GM21528 (cell line): Measurements from ENCODE around the gene ANO2.

Experiments
- ATAC-seq: cut with Tn5 transposase; IDR thresholded peaks from one replicate; pipeline ENCODE4 v1.9.1; 2021; ENCODE audit warnings: mild to moderate bottlenecking, moderate library complexity; ENCODE audit not compliant: unreplicated experiment, low FRiP score

ANO2 gene

GRCh38 chr12:5524769-5525436, 420.2 kb downstream of the ANO2 start:
- no peak for ATAC-seq

GRCh38 chr12:5524116-5524768, 420.8 kb downstream of the ANO2 start:
- ATAC-seq, result no peak

- ATAC-seq, result no peak
These were observed 421.5 kb downstream of the ANO2 start for GRCh38 chr12:5523396-5524115.

- ATAC-seq, result no peak
These were observed 422.4 kb downstream of the ANO2 start for GRCh38 chr12:5522432-5523335.

GRCh38 chr12:5521456-5522325, 423.4 kb downstream of the ANO2 start:
- ATAC-seq, result no peak

GRCh38 chr12:5520831-5521230, 424.2 kb downstream of the ANO2 start:
- no peak for ATAC-seq

GRCh38 chr12:5520037-5520436, 425.0 kb downstream of the ANO2 start:
- ATAC-seq, result no peak

- no peak for ATAC-seq
These were observed 426.3 kb downstream of the ANO2 start for GRCh38 chr12:5518584-5519365.

- ATAC-seq, result no peak
These were observed 428.5 kb downstream of the ANO2 start for GRCh38 chr12:5516371-5517241.

- no peak for ATAC-seq
These were observed 429.6 kb downstream of the ANO2 start for GRCh38 chr12:5515458-5515857.

GRCh38 chr12:5514545-5514944, 430.5 kb downstream of the ANO2 start:
- ATAC-seq, result no peak

GRCh38 chr12:5514016-5514415, 431.0 kb downstream of the ANO2 start:
- ATAC-seq, result no peak

- no peak for ATAC-seq
These were observed 431.7 kb downstream of the ANO2 start for GRCh38 chr12:5513406-5513805.
